Activated CD4-positive, alpha-beta T cell treated with anti-CD3 and anti-CD28 coated beads, Interleukin-2, amount 50 U/mL, for 4 hours (primary cell): ENCODE data around the gene TEX10.
"Not testable (repeated sequence)": the region's sequence is repeated elsewhere in the genome, so short reads cannot be mapped to it uniquely, and the experiment has no call there.

Experiments used
- DNase-seq, 2 experiments: peaks; one replicate each; pipeline ENCODE4 v3.0.0-alpha.2; 2020

Gene TEX10

DNA sequence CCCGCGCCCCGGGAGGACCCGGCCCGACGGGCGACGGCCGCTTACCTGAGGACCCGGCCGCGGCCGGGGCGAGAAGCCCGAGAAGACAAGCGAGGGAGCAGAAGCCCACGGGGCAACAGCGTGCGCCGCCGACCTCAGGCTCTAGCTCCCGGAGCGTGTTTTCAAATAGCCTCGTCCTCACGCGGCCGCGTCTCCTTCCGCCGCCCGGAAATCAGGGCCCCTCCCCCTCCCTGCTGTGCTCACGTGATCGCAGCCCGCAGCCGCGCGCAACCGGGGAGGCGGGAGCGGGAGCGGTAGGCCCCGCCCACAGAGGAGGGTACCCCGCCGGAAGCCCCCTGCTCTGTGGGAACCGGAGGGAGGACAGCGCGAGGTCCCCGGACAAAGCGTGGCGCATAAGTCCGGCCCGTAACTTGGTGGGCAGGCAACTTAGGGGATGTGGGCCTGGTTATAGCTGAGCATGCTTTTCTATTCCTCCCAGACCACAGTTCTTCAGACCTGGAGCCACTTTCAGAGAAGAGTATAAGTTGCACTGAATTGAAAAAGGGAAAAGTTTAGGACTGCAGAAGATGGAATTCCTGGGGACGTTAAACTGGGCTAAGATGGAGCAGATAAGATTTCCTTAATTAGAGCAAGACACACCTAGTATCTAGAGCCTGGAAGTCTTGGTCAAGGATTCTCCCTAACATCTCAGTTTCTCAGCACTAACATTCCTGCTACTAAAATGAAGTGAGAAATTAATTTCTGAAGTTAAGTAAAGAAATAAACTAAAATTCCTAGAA is at the start of gene TEX10:
Gene TEX10 (minus strand): TSS at position 216 of the 779 bp plus-strand sequence. CDS start 3,579 bp downstream, outside the sequence.
- DNase-seq: peak; percentile 82 to 84

GRCh38 chr9:100401042-100401441 is 48.3 kb upstream of the TEX10 start:
- DNase-seq: no peak

DNA sequence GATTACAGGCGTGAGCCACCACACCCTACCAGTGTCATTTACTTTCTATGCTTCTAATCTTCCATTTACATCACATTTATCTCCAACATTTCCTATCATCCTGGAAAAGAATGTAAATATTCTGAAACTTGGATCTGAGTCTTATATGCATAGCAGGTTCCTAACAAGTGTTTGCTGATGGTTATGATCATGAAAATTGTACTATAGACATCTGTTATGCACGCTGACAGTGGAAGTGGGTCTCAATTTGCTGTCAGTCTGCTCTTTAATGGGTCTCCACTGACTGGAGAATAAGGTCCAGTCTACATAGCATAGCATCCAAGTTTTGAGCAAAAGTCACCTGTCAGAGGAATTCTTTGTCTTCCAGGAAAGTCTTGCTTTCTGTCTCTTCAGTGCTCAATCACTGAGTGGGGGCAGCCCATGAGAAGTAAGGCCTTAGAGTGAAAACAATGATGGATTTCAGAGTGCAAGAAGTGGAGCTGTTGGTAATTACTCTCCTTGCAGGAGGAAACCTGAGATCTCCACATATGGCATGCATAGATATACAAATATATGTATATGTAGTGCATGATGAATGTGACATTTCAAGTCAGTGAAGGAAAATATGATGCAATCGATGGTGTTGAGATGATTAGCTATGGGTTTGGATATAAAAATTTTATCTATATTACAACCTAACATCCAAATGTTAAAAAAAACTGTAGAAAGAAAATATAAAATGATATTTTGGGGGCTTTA is 45.0 kb upstream of the TEX10 start:
- no peak for DNase-seq

GRCh38 chr9:100396769-100397168 is 44.0 kb upstream of the TEX10 start:
- no peak for DNase-seq

GRCh38 chr9:100394816-100395215 is 42.1 kb upstream of the TEX10 start:
- no peak for DNase-seq

GRCh38 chr9:100394032-100394695 is 41.4 kb upstream of the TEX10 start:
- no peak for DNase-seq

DNA sequence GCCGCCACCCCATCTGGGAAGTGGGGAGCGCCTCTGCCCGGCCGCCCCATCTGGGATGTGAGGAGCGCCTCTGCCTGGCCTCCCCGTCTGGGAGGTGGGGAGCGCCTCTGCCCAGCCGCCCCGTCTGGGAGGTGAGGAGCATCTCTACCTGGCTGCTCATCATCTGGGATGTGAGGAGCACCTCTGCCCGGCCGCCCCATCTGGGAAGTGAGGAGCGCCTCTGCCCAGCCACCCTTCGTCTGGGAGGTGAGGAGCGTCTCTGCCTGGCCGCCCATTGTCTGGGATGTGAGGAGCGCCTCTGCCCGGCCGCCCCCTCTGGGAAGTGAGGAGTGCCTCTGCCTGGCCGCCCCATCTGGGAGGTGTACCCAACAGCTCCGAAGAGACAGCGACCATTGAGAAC is 40.2 kb upstream of the TEX10 start:
- DNase-seq: not testable (repeated sequence)

GRCh38 chr9:100379862-100380261 is 27.1 kb upstream of the TEX10 start:
- no peak for DNase-seq

GRCh38 chr9:100377015-100377414 is 24.3 kb upstream of the TEX10 start:
- DNase-seq: no peak

DNA sequence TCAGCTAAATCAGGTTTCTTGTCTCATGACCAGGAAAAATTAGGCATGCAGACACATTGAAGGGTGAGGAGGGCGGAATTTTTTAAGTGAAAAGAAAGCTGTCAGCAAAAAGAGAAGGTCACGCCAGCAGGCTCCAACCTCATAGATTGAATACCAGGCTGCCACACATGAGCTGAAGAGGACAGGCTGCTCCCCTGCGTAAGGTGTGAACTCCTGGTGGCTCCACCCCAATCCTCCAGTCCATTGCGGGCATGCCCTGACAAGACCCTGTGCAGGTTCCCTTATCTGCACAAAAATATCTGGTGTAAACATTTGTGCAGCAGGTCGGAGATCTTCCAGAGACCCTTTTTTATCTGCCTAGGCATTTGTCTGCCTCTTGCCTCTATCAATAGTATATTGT is 22.9 kb upstream of the TEX10 start:
- no peak for DNase-seq

GRCh38 chr9:100372648-100373047 is 19.9 kb upstream of the TEX10 start:
- no peak for DNase-seq

- DNase-seq: no peak
Measured at GRCh38 chr9:100370064-100370723, 17.5 kb upstream of the TEX10 start.

- DNase-seq: no peak
Measured at GRCh38 chr9:100368672-100369071, 15.9 kb upstream of the TEX10 start.

DNA sequence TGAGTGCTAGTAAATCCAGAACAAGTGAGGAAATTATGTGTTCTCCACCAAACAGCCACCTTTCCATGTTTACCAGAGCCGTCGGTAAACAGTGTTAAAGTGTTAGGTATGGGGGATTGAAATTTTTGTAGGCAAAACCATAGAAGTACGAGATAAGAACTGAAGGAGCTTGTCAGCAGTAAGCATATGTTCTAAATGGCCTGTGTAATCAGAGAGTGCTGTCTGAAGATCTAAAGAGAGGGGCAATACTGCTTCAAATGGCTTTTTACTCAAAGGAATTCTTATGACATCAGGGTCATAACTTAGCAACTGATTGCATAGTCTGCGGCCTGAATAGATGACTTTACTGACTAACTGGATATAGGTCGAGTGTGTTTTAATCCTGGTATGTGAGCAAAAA is 13.4 kb upstream of the TEX10 start:
- DNase-seq: no peak

- DNase-seq: no peak
Measured at GRCh38 chr9:100364013-100364412, 11.3 kb upstream of the TEX10 start.

DNA sequence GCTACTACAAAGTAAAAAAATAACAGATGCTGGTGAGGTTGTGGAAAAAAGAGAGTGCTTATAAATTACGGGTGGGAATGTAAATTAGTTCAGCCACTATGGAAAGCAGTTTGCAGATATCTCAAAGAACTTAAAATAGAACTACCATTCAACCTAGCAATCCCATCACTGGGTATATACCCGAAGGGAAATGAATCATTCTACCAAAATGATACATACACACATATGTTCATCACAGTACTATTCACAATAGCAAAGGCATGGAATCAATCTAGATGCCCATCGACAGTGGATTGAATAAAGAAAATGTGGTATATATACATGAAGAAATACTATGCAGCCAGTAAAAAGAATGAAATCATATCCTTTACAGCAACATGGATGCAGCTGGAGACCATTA is 6.3 kb upstream of the TEX10 start:
- DNase-seq: no peak

- no peak for DNase-seq
Measured at GRCh38 chr9:100357501-100357900, 4.8 kb upstream of the TEX10 start.

GRCh38 chr9:100355561-100355960 is 2.8 kb upstream of the TEX10 start:
- no peak for DNase-seq

- DNase-seq: no peak
Measured at GRCh38 chr9:100354121-100354800, 1.5 kb upstream of the TEX10 start.

- peak; percentile 10 to 12 for DNase-seq
Measured at GRCh38 chr9:100352201-100352726, 478 bp downstream of the TEX10 start.

DNA sequence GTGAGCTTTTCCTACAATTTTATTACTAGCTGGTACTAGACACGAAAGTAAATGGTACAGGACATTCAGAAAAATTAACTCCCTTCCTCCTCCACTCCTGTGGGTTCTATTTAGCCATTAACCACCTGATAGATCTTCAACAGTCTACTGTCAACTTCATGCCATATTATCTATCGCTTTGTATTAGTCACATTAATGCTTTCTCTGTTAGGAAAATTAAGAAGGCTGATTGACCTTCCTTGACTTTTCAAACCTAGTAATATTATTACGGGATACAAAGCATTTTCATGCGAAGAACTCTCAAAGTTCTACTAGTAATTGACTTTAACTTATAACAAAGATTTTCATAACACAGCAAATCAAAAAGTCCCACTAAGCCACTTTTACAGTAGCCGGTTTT is 1.2 kb downstream of the TEX10 start:
- DNase-seq: no peak

DNA sequence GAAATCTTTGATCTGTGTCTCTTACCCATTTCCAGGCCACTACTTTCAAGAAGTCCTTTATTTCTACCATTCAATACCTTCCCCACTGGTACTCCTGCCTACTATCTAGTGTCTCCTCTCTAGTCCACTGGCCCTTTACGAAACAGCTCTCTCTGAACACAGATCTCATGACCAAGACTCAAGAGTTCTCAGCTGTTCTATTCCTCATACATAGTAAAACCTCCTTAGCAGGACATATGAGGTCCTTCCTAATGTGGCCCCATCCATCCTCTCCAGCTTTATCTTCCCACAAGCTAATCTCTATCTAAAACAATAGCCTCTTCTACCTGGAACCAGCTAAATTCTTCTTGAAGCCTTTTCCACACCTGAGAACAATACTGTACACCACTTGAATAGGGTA is 2.6 kb downstream of the TEX10 start:
- no peak for DNase-seq
